SJSA1 (cell line): ENCODE measurements around the gene COA3. TPM values are rescaled to one million over a fixed set of nuclear protein-coding genes. Genes with fewer than 3 reads are reported as not detected.

ENCODE experiments used
- DNase-seq, 2 experiments: peaks; one replicate each; pipeline ENCODE4 v3.0.0-alpha.2; 2015 to 2020; ENCODE audit warnings: low spot score in 2 of 2, low read depth in 1 of 2
- H3K27ac ChIP-seq: fragments of 250-450 bp; sonication (Bioruptor Pico); 2 replicates; pipeline ENCODE4 v1.5.1; 2020; ENCODE audit warnings: mild to moderate bottlenecking, moderate library complexity
- H3K27me3 ChIP-seq: fragments of 250-450 bp; sonication (Bioruptor Pico); replicated peaks from 2 replicates; pipeline ENCODE4 v1.5.1; 2020; ENCODE audit warnings: mild to moderate bottlenecking, moderate library complexity
- H3K36me3 ChIP-seq: fragments of 250-450 bp; sonication (Bioruptor Pico); 2 replicates; pipeline ENCODE4 v1.5.1; 2020; ENCODE audit warnings: mild to moderate bottlenecking
- H3K4me1 ChIP-seq: fragments of 250-450 bp; sonication (Bioruptor Pico); replicated peaks from 2 replicates; pipeline ENCODE4 v1.6.1; 2021; ENCODE audit warnings: mild to moderate bottlenecking
- H3K4me3 ChIP-seq: fragments of 250-450 bp; sonication (Bioruptor Pico); 2 replicates; pipeline ENCODE4 v1.5.1; 2020; ENCODE audit warnings: mild to moderate bottlenecking
- H3K9me3 ChIP-seq: fragments of 250-450 bp; sonication (Bioruptor Pico); replicated peaks from 2 replicates; pipeline ENCODE4 v1.5.1; 2020; ENCODE audit warnings: mild to moderate bottlenecking
- total RNA-seq: library from RNA; depleted of rRNA; stranded (reverse); fragments of >200 nt; shearing (Covaris generic); gene quantifications from 2 replicates; pipeline ENCODE4 v1.2.3, GENCODE V29; 2014; rRNA removed

COA3 gene, protein sequence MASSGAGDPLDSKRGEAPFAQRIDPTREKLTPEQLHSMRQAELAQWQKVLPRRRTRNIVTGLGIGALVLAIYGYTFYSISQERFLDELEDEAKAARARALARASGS
- 85.0 and 110 TPM in 2 replicates for total RNA-seq

DNA sequence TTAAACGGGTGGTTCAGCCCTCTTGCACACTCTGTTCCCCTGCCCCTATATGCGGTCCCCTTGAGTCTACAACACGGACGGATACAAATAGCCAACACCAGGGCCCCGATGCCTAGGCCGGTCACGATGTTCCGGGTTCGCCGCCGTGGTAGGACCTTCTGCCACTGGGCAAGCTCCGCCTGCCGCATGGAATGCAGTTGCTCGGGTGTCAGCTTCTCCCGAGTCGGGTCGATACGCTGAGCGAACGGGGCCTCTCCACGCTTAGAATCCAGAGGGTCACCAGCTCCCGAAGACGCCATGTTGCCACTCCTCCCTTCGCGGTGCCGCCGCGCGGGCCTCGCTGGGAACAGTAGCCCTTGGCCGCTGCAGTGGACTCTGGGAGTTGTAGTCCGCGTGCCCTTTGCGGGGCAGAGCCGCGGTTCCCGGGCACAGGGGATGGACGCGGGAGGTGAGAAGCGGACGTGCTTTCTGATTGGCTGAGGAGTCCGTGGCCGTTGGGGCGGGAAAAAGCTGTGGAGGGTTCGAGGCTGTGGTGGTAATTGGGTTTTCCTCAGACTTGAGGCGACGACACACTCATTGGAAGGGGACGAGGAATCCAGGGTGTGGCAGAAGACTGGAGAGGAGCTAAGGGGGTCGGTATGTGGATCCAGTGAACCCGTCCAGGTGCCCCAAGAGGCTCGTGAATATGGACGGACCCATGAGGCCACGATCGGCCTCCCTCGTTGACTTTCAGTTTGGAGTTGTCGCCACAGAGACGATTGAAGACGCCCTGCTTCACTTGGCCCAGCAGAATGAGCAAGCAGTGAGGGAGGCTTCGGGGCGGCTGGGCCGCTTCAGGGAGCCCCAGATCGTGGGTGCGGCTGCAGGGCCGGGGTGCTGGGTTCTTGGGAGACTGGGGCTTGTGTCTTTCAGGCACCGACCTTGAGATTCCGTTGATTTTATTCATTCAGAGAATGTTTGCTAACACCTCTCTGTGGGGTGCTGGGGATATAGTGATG, at the start of gene COA3, which contains the start of gene CNTD1:
Gene COA3, minus strand, starts transcription at position 322 of the 998 bp plus-strand sequence. Its CDS starts 23 bp downstream, at position 299.
Gene CNTD1, plus strand, starts transcription at position 479 of the 998 bp plus-strand sequence. Its CDS starts 207 bp downstream, at position 686.
- Histone ChIP-seq H3K9me3 (no peaks in the 10 kb centered on the region), H3K4me1 (peaks cover 16% of the 10 kb centered on the region), H3K4me3 (peak within 1 kb of the TSS; percentile 69), H3K36me3 (peaks cover 14% of the 10 kb centered on the region; the same call in 1 of the 2 replicates), H3K27me3 (no peaks in the 10 kb centered on the region), H3K27ac (peak within 1 kb of the TSS; percentile 30)
- DNase-seq: peak; percentile 73 to 87

DNA sequence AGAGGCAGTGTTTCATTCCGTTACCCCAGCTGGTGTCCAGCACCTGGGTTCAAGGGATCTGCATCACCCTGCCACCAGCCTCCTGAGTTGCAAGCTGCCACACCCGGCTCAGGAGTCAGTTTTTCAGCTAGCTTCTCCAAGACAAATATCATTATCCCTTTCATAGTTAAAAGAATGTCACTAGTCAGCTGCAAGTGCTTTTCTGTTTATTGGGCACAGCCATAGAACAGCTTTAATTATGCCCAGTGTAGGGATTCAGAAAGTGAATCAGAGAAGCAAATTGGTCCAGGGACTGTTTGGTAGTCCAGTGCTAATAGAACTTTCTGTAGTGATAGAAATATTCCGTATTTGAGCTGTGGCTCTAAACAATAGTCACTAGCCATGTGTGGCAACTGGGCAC, 49.6 kb upstream of the COA3 start:
- Histone ChIP-seq H3K4me3 (no peak overlapping the region), H3K9me3 (no peaks in the 10 kb centered on the region), H3K4me1 (no peaks in the 10 kb centered on the region), H3K27me3 (peaks cover 20% of the 10 kb centered on the region), H3K36me3 (peaks cover 28% of the 10 kb centered on the region), H3K27ac (no peak overlapping the region)
- DNase-seq: no peak

DNA sequence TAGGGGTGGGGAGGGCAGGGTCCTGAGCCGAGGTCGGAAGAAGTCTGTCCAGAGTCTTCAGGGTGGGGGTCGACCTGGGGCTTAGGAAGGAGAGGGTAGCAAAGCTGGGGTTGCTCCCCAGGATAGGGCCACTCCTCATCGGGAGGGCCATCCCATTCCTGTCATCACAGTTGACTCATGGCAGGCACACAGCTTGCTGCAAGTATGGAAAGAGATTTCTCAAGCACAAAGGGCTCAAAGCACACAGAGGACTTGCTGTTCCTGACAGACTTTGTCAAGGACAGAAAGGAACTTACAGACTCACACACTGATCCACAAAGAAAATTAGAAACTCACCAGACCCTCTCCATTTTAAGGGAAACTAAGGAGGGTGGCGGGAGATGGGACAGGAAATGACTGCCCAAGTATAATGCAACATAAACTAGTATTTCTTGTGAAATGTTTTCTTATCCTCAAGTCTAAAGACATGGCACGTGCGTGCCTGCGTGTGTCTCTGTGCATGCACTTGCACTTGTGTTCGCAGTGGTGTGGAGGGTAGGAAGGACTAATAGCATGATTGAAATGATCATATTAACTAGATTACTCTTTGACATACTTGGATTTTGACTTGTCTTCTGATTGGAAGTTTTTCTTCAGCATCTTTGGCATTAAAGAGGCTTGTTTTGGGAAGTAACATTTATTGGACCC, 48.2 kb upstream of the COA3 start:
- no peak for DNase-seq
- H3K36me3 ChIP-seq: peaks cover 41% of the 10 kb centered on the region
- H3K27me3 ChIP-seq: peaks cover 20% of the 10 kb centered on the region
- H3K4me1 ChIP-seq: no peaks in the 10 kb centered on the region
- H3K27ac ChIP-seq: no peak overlapping the region
- H3K4me3 ChIP-seq: no peak overlapping the region
- no peaks in the 10 kb centered on the region for H3K9me3 ChIP-seq

- H3K4me3 ChIP-seq: no peak overlapping the region
- H3K27ac ChIP-seq: no peak overlapping the region
- DNase-seq: no peak
- peaks cover 20% of the 10 kb centered on the region for H3K27me3 ChIP-seq
- no peaks in the 10 kb centered on the region for H3K4me1 ChIP-seq
- H3K36me3 ChIP-seq: peaks cover 48% of the 10 kb centered on the region
- no peaks in the 10 kb centered on the region for H3K9me3 ChIP-seq
Measured at GRCh38 chr17:42845918-42846593, 47.6 kb upstream of the COA3 start.

DNA sequence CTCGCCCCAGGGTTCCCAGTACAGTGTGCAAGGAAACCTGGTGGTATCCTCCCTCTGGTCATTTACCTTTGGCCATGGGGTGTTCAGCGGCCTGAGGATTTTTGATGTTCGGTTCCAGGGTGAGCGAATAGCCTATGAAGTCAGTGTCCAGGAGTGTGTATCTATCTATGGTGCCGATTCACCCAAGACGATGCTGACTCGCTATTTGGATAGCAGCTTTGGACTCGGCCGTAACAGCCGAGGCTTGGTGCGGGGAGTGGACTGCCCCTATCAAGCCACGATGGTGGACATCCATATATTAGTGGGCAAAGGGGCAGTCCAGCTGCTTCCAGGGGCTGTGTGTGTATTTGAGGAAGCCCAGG, 47.0 kb upstream of the COA3 start:
- Histone ChIP-seq H3K27ac (no peak overlapping the region), H3K4me3 (no peak overlapping the region), H3K27me3 (peaks cover 20% of the 10 kb centered on the region), H3K4me1 (no peaks in the 10 kb centered on the region), H3K36me3 (peaks cover 52% of the 10 kb centered on the region), H3K9me3 (no peaks in the 10 kb centered on the region)
- no peak for DNase-seq

- no peak for DNase-seq
- Histone ChIP-seq H3K9me3 (no peaks in the 10 kb centered on the region), H3K4me3 (no peak overlapping the region), H3K36me3 (peaks cover 56% of the 10 kb centered on the region), H3K27ac (no peak overlapping the region), H3K27me3 (peaks cover 14% of the 10 kb centered on the region), H3K4me1 (no peaks in the 10 kb centered on the region)
Measured at GRCh38 chr17:42844761-42845555, 46.5 kb upstream of the COA3 start.

DNA sequence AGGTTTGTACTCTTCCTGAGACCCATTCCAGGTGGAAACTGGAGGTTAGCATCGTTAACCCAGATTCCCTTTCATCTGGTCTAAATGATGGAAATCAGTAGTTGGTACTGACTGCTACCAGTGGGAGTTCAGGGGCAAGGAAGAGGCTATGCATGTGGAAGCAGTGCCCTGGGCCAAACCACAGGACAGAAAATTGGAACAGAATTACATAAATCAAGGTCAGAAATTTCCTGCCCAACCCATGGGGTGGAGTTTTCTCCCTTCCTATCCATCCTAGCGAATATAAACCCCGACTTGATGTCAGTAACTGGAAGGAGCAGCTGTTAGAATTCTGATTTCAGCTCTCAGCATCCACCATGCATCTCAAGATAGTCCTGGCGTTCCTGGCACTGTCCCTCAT, 45.8 kb upstream of the COA3 start, which contains the start of gene AOC2:
Gene AOC2, plus strand, starts transcription at position 310 of the 400 bp plus-strand sequence. Its CDS starts 47 bp downstream, at position 357.
- no peak within 1 kb of the TSS for H3K4me3 ChIP-seq
- no peak for DNase-seq
- peaks cover 7% of the 10 kb centered on the region; the same call in 1 of the 2 replicates for H3K27me3 ChIP-seq
- no peak within 1 kb of the TSS for H3K27ac ChIP-seq
- no peaks in the 10 kb centered on the region for H3K9me3 ChIP-seq
- no peaks in the 10 kb centered on the region for H3K4me1 ChIP-seq
- peaks cover 61% of the 10 kb centered on the region for H3K36me3 ChIP-seq

DNA sequence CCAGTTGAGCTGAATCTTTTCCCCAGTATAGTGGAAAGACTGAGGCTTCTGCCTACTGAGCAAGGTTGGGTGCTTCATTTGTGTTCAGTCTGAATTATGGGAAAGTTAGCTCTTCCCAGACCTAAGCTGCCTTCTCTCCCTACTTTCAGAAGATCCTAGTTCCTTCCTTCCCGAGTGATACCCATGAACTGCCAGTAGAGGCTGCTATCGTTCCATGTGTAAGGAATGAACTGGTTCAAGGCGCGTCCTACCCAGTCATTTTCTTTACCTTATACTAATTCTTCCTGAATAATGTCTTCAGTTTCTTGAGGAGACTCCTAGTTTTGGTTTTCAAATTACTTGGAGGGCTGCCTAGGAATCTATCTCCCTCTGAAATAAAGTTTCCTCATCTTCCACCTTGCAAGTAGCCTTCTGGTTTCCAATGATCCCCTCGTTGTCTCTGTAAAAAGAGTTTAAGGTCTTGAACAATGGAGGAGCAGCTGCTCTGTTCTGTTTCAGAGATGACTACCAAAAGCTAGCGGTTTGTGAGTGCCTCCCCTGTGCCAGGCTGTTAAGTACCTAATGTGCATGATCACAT, 44.9 kb upstream of the COA3 start:
- Histone ChIP-seq H3K27me3 (no peaks in the 10 kb centered on the region), H3K4me3 (no peak overlapping the region), H3K27ac (no peak overlapping the region), H3K36me3 (peaks cover 70% of the 10 kb centered on the region), H3K9me3 (no peaks in the 10 kb centered on the region), H3K4me1 (no peaks in the 10 kb centered on the region)
- peak in 1 of 2 experiments; percentile 40 for DNase-seq

- no peaks in the 10 kb centered on the region for H3K4me1 ChIP-seq
- H3K4me3 ChIP-seq: no peak overlapping the region
- H3K9me3 ChIP-seq: no peaks in the 10 kb centered on the region
- DNase-seq: no peak
- H3K36me3 ChIP-seq: peaks cover 83% of the 10 kb centered on the region
- H3K27ac ChIP-seq: no peak overlapping the region
- H3K27me3 ChIP-seq: no peaks in the 10 kb centered on the region
Measured at GRCh38 chr17:42841975-42842685, 43.6 kb upstream of the COA3 start.

- DNase-seq: no peak
- Histone ChIP-seq H3K9me3 (no peaks in the 10 kb centered on the region), H3K4me3 (no peak overlapping the region), H3K4me1 (peaks cover 10% of the 10 kb centered on the region), H3K27ac (no peak overlapping the region), H3K27me3 (no peaks in the 10 kb centered on the region), H3K36me3 (peaks cover 73% of the 10 kb centered on the region)
Measured at GRCh38 chr17:42835732-42836131, 37.2 kb upstream of the COA3 start.

DNA sequence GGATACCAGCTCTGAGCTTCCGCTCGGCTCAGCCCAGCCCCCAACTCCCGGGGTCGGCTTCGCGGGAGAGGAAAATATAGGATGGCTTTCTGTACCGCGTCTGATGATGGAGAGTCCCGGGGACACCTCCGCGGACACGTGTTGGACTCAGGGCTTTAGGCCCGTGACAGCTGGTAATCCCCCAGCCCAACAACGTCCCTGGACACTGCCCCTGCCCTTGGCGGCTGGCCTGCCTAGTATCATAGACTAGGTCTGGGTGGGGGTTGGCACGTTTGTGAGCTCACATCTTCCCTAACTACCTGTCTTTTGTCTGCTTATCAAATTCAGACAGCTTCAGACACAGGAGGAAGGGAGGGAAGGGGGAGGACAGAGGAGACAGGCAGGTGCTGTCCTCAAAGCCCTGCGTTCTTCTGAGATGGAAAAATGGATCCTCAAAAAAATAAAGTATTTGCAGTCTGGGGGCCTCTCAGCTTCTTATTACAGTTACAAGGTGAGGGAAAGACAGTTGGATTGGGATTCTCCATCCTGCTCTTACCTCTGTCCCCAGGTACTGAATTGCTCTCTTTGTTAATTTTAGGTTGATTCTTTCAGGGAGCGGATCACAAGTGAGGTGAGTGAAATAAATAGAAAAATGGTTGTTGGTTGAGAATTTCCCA, 35.4 kb upstream of the COA3 start:
- H3K27me3 ChIP-seq: no peaks in the 10 kb centered on the region
- no peak for DNase-seq
- H3K9me3 ChIP-seq: no peaks in the 10 kb centered on the region
- peaks cover 58% of the 10 kb centered on the region for H3K36me3 ChIP-seq
- H3K4me1 ChIP-seq: peaks cover 10% of the 10 kb centered on the region
- peak overlapping the region; percentile 85 for H3K4me3 ChIP-seq
- H3K27ac ChIP-seq: peak overlapping the region; percentile 75
